SK-N-SH treated with all-trans-retinoic acid at 6 μM for 48 hours (cell line): ENCODE measurements around the gene SELENOM.

Experiments
- ATAC-seq: fragments of 200-7000 bp; cut with Tn5 transposase; 3 replicates; pipeline ENCODE4 v1.9.1; 2020; ENCODE audit warnings: mild to moderate bottlenecking, moderate library complexity
- ARNTL ChIP-seq: fragments of 450-650 bp; formaldehyde crosslinking; IDR thresholded peaks from 2 replicates; pipeline ENCODE4 v1.5.0; 2020; ENCODE audit warnings: low read depth, mild to moderate bottlenecking, moderate library complexity, borderline replicate concordance
- BACH2 ChIP-seq: fragments of 250-450 bp; sonication (Bioruptor Pico); IDR thresholded peaks from 2 replicates; pipeline ENCODE4 v1.9.0; 2021; ENCODE audit warnings: mild to moderate bottlenecking, borderline replicate concordance
- CSDC2 ChIP-seq: fragments of 250-450 bp; sonication (Bioruptor Pico); IDR thresholded peaks from 2 replicates; pipeline ENCODE4 v1.5.0; 2020; ENCODE audit warnings: mild to moderate bottlenecking, moderate library complexity
- ESRRG ChIP-seq: fragments of 250-450 bp; sonication (Bioruptor Pico); IDR thresholded peaks from 2 replicates; pipeline ENCODE4 v1.6.1; 2021; ENCODE audit warnings: mild to moderate bottlenecking
- GLIS3 ChIP-seq: fragments of 250-450 bp; sonication (Bioruptor Pico); IDR thresholded peaks from 2 replicates; pipeline ENCODE4 v1.5.0; 2020; ENCODE audit warnings: mild to moderate bottlenecking, moderate library complexity
- ISL1 ChIP-seq: fragments of 250-450 bp; sonication (Bioruptor Pico); IDR thresholded peaks from 2 replicates; pipeline ENCODE4 v2.1.2; 2022; ENCODE audit warnings: mild to moderate bottlenecking, moderate library complexity
- OSR1 ChIP-seq: fragments of 250-450 bp; sonication (Bioruptor Pico); IDR thresholded peaks from 2 replicates; pipeline ENCODE4 v1.8.0; 2022; ENCODE audit warnings: moderate library complexity, mild to moderate bottlenecking, inconsistent platforms
- PATZ1 ChIP-seq: fragments of 250-450 bp; sonication (Bioruptor Pico); IDR thresholded peaks from 2 replicates; pipeline ENCODE4 v1.8.0; 2020; ENCODE audit warnings: mild to moderate bottlenecking, moderate library complexity, borderline replicate concordance
- PPARA ChIP-seq: fragments of 250-450 bp; sonication (Bioruptor Pico); IDR thresholded peaks from 2 replicates; pipeline ENCODE4 v1.5.0; 2020; ENCODE audit warnings: mild to moderate bottlenecking, borderline replicate concordance
- RARB ChIP-seq: fragments of 250-450 bp; sonication (Bioruptor Pico); IDR thresholded peaks from 2 replicates; pipeline ENCODE4 v1.8.0; 2021; ENCODE audit warnings: mild to moderate bottlenecking, moderate library complexity
- SNAI2 ChIP-seq: fragments of 250-450 bp; sonication (Bioruptor Pico); IDR thresholded peaks from 2 replicates; pipeline ENCODE4 v1.5.0; 2020; ENCODE audit warnings: mild to moderate bottlenecking, moderate library complexity
- TOX ChIP-seq: fragments of 250-450 bp; sonication (Bioruptor Pico); IDR thresholded peaks from 2 replicates; pipeline ENCODE4 v1.8.0; 2021; ENCODE audit warnings: mild to moderate bottlenecking, moderate library complexity, borderline replicate concordance
- ZFP3 ChIP-seq: fragments of 250-450 bp; sonication (Bioruptor Pico); IDR thresholded peaks from 2 replicates; pipeline ENCODE4 v1.5.0; 2020; ENCODE audit warnings: mild to moderate bottlenecking, moderate library complexity
- ZFP30 ChIP-seq: fragments of 450-650 bp; formaldehyde crosslinking; IDR thresholded peaks from 2 replicates; pipeline ENCODE4 v1.5.0; 2022; ENCODE audit warnings: mild to moderate bottlenecking, moderate library complexity
- ZNF565 ChIP-seq: fragments of 450-650 bp; formaldehyde crosslinking; conservative IDR thresholded peaks from 2 replicates; pipeline ENCODE4 v1.5.0; 2020; ENCODE audit warnings: low read depth, mild to moderate bottlenecking, moderate library complexity
- ZNF70 ChIP-seq: fragments of 450-650 bp; formaldehyde crosslinking; IDR thresholded peaks from 2 replicates; pipeline ENCODE4 v1.5.0; 2020; ENCODE audit warnings: mild to moderate bottlenecking, moderate library complexity
- TF ChIP-seq, protein P1 (sequence below): fragments of 250-450 bp; sonication (Bioruptor Pico); IDR thresholded peaks from 2 replicates; pipeline ENCODE4 v1.5.0; 2020; ENCODE audit warnings: mild to moderate bottlenecking, moderate library complexity
- TF ChIP-seq, protein P2 (sequence below): fragments of 250-450 bp; sonication (Bioruptor Pico); IDR thresholded peaks from 2 replicates; pipeline ENCODE4 v1.5.1; 2020; ENCODE audit warnings: low read depth, mild to moderate bottlenecking, moderate library complexity
- TF ChIP-seq, protein P3 (sequence below): fragments of 250-450 bp; sonication (Bioruptor Pico); IDR thresholded peaks from 2 replicates; pipeline ENCODE4 v1.8.0; 2021; ENCODE audit warnings: low read depth, mild to moderate bottlenecking, moderate library complexity, borderline replicate concordance
- TF ChIP-seq, protein P4 (sequence below): fragments of 250-450 bp; sonication (Bioruptor Pico); IDR thresholded peaks from 2 replicates; pipeline ENCODE4 v1.5.1; 2021; ENCODE audit warnings: mild to moderate bottlenecking, moderate library complexity

The SELENOM gene

DNA sequence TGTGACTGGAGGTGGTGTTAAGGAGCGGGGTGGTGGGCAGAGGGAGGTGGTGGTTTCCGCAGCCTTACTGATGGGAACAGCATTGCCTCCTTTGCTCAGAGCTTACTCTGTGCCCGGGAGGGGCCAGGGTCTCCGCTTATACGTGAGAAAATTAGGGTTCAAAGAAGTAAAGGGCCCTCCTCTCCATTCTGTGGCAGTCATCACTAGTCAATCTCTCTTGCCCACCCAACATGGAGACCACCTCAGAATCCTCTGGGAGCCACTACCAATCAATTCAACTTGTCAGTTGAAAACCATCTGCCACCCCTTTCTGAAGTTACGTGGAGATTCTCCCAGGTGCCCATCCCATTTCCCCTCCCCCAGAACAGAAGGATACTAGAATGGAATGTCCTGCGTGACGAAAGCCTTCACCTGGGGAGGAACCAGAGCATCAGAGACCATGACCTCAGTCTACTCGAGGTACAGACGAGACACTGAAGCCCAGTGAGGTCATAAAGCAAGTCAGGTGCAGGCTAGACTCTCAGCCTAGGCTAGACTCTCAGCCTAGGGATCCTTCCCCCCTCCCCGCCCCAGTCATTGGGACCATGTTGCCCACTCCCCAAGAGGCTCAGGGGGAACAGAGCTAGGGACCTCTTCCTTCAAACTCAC lies 2.0 kb downstream of the SELENOM start (continued):
- TF ChIP-seq, protein P1, sequence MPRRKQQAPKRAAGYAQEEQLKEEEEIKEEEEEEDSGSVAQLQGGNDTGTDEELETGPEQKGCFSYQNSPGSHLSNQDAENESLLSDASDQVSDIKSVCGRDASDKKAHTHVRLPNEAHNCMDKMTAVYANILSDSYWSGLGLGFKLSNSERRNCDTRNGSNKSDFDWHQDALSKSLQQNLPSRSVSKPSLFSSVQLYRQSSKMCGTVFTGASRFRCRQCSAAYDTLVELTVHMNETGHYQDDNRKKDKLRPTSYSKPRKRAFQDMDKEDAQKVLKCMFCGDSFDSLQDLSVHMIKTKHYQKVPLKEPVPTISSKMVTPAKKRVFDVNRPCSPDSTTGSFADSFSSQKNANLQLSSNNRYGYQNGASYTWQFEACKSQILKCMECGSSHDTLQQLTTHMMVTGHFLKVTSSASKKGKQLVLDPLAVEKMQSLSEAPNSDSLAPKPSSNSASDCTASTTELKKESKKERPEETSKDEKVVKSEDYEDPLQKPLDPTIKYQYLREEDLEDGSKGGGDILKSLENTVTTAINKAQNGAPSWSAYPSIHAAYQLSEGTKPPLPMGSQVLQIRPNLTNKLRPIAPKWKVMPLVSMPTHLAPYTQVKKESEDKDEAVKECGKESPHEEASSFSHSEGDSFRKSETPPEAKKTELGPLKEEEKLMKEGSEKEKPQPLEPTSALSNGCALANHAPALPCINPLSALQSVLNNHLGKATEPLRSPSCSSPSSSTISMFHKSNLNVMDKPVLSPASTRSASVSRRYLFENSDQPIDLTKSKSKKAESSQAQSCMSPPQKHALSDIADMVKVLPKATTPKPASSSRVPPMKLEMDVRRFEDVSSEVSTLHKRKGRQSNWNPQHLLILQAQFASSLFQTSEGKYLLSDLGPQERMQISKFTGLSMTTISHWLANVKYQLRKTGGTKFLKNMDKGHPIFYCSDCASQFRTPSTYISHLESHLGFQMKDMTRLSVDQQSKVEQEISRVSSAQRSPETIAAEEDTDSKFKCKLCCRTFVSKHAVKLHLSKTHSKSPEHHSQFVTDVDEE (CRISPR knock-in tag): no peak
- no peak for TF ChIP-seq PATZ1 (CRISPR knock-in tag)
- no peak for TF ChIP-seq OSR1 (CRISPR knock-in tag)
- TF ChIP-seq, all 23 proteins: peak for 0

- no peak for ATAC-seq
- TF ChIP-seq TOX (CRISPR knock-in tag) (no peak), ZNF70 (no peak), RARB (CRISPR knock-in tag) (no peak), SNAI2 (CRISPR knock-in tag) (no peak), PATZ1 (CRISPR knock-in tag) (no peak), ARNTL (CRISPR knock-in tag) (no peak), GLIS3 (no peak), PPARA (CRISPR knock-in tag) (no peak), BACH2 (CRISPR knock-in tag) (no peak), ESRRG (CRISPR knock-in tag) (no peak), ZNF565 (CRISPR knock-in tag) (no peak), ZFP30 (no peak), ISL1 (no peak), CSDC2 (CRISPR knock-in tag) (no peak), ZFP3 (no peak)
- TF ChIP-seq, protein P2, sequence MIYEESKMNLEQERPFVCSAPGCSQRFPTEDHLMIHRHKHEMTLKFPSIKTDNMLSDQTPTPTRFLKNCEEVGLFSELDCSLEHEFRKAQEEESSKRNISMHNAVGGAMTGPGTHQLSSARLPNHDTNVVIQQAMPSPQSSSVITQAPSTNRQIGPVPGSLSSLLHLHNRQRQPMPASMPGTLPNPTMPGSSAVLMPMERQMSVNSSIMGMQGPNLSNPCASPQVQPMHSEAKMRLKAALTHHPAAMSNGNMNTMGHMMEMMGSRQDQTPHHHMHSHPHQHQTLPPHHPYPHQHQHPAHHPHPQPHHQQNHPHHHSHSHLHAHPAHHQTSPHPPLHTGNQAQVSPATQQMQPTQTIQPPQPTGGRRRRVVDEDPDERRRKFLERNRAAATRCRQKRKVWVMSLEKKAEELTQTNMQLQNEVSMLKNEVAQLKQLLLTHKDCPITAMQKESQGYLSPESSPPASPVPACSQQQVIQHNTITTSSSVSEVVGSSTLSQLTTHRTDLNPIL: no peak
- TF ChIP-seq, protein P1 (CRISPR knock-in tag): no peak
- TF ChIP-seq, protein P3, sequence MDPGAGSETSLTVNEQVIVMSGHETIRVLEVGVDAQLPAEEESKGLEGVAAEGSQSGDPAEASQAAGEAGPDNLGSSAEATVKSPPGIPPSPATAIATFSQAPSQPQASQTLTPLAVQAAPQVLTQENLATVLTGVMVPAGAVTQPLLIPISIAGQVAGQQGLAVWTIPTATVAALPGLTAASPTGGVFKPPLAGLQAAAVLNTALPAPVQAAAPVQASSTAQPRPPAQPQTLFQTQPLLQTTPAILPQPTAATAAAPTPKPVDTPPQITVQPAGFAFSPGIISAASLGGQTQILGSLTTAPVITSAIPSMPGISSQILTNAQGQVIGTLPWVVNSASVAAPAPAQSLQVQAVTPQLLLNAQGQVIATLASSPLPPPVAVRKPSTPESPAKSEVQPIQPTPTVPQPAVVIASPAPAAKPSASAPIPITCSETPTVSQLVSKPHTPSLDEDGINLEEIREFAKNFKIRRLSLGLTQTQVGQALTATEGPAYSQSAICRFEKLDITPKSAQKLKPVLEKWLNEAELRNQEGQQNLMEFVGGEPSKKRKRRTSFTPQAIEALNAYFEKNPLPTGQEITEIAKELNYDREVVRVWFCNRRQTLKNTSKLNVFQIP: no peak
- TF ChIP-seq, protein P4, sequence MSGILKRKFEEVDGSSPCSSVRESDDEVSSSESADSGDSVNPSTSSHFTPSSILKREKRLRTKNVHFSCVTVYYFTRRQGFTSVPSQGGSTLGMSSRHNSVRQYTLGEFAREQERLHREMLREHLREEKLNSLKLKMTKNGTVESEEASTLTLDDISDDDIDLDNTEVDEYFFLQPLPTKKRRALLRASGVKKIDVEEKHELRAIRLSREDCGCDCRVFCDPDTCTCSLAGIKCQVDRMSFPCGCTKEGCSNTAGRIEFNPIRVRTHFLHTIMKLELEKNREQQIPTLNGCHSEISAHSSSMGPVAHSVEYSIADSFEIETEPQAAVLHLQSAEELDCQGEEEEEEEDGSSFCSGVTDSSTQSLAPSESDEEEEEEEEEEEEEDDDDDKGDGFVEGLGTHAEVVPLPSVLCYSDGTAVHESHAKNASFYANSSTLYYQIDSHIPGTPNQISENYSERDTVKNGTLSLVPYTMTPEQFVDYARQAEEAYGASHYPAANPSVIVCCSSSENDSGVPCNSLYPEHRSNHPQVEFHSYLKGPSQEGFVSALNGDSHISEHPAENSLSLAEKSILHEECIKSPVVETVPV (CRISPR knock-in tag): no peak
Observed at GRCh38 chr22:31104869-31105268, 2.5 kb downstream of the SELENOM start.
